ENCODE results near the gene CNTNAP5.

Gene CNTNAP5

GRCh38 chr2:124524155-124524915 is 499.2 kb downstream of the CNTNAP5 start:
- TF ChIP-seq CTCF (conservative IDR thresholded peaks at IDR 0.05; ENCODE audit: low read length) = no peak
- no peak overlapping the region for H3K4me3 ChIP-seq (ENCODE audit: low read length)
- DNase-seq (ENCODE audit: low read depth) = no peak

- TF ChIP-seq CTCF (conservative IDR thresholded peaks at IDR 0.05; ENCODE audit: low read length) = no peak
- no peak for DNase-seq (ENCODE audit: low read depth)
- H3K4me3 ChIP-seq (ENCODE audit: low read length) = no peak overlapping the region
Measured at GRCh38 chr2:124526221-124526620, 501.1 kb downstream of the CNTNAP5 start.

- no peak overlapping the region for H3K4me3 ChIP-seq (ENCODE audit: low read length)
- no peak for DNase-seq (ENCODE audit: low read depth)
- no peak for TF ChIP-seq CTCF (conservative IDR thresholded peaks at IDR 0.05; ENCODE audit: low read length)
Measured at GRCh38 chr2:124530203-124530602, 505.1 kb downstream of the CNTNAP5 start.

- H3K4me3 ChIP-seq (ENCODE audit: low read length) = no peak overlapping the region
- DNase-seq (ENCODE audit: low read depth) = no peak
- no peak for TF ChIP-seq CTCF (conservative IDR thresholded peaks at IDR 0.05; ENCODE audit: low read length)
Measured at GRCh38 chr2:124533226-124533954, 508.3 kb downstream of the CNTNAP5 start.

- no peak for TF ChIP-seq CTCF (conservative IDR thresholded peaks at IDR 0.05; ENCODE audit: low read length)
- H3K4me3 ChIP-seq (ENCODE audit: low read length) = no peak overlapping the region
- no peak for DNase-seq (ENCODE audit: low read depth)
Measured at GRCh38 chr2:124534028-124534427, 508.9 kb downstream of the CNTNAP5 start.

- no peak for TF ChIP-seq CTCF (conservative IDR thresholded peaks at IDR 0.05; ENCODE audit: low read length)
- no peak for DNase-seq (ENCODE audit: low read depth)
Measured at GRCh38 chr2:124535816-124536215, 510.7 kb downstream of the CNTNAP5 start.

GRCh38 chr2:124536591-124536990 is 511.5 kb downstream of the CNTNAP5 start:
- TF ChIP-seq CTCF (conservative IDR thresholded peaks at IDR 0.05; ENCODE audit: low read length) = no peak

More at GRCh38 chr2:124535816-124536215, 510.7 kb downstream of the CNTNAP5 start:
- H3K4me3 ChIP-seq (ENCODE audit: low read length) = no peak overlapping the region

More at GRCh38 chr2:124536591-124536990, 511.5 kb downstream of the CNTNAP5 start:
- no peak for DNase-seq (ENCODE audit: low read depth)
- H3K4me3 ChIP-seq (ENCODE audit: low read length) = no peak overlapping the region

Data from AG10803 (cell line).